ENCODE results near the gene GALNTL6.
"Not testable (repeated sequence)": the region's sequence is repeated elsewhere in the genome, so short reads cannot be mapped to it uniquely, and the experiment has no call there.

The GALNTL6 gene

GRCh38 chr4:172858731-172859230 is 1045.6 kb downstream of the GALNTL6 start:
- Mint-ChIP-seq H3K9me3 (no peaks in the 10 kb centered on the region), H3K36me3 (no peaks in the 10 kb centered on the region), H3K4me1 (no peaks in the 10 kb centered on the region), H3K4me3 (no peak overlapping the region), H3K27me3 (peaks cover 2% of the 10 kb centered on the region), H3K27ac (no peak overlapping the region)

- Mint-ChIP-seq H3K9me3 (no peaks in the 10 kb centered on the region), H3K27me3 (no peaks in the 10 kb centered on the region), H3K36me3 (no peaks in the 10 kb centered on the region), H3K4me3 (no peak overlapping the region), H3K4me1 (no peaks in the 10 kb centered on the region), H3K27ac (no peak overlapping the region)
Observed at GRCh38 chr4:172865103-172865502, 1051.9 kb downstream of the GALNTL6 start.

DNA sequence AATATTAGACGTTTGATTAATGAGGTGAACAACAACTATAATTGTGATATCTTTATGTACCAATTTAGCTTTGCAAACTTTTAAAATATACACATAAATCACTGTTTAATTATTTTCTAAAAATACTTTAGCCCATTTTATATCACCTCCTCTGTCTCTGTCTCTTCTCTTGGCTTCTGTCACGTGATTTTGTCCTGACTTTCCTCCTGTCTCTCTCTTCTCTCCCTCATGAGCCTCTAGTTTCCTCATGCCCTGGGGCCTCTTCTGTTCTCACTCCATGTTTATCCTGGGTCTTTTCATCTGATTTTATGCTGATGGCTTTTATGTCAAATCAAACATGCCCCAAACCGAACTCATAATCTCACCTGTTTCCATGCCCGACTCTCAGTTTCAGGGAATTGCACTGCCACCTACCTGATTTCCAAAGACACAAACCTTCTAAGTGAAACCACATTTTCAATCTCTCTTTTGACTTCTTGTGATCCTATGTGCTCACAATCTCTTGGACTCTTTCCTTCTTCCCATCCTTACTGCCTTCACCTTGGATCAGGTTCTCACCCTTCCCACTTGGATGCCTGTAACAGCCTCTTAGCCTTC is 1052.4 kb downstream of the GALNTL6 start:
- no peaks in the 10 kb centered on the region for H3K36me3 Mint-ChIP-seq
- no peaks in the 10 kb centered on the region for H3K27me3 Mint-ChIP-seq
- no peak overlapping the region for H3K27ac Mint-ChIP-seq
- H3K4me1 Mint-ChIP-seq: no peaks in the 10 kb centered on the region
- no peak overlapping the region for H3K4me3 Mint-ChIP-seq
- H3K9me3 Mint-ChIP-seq: no peaks in the 10 kb centered on the region

DNA sequence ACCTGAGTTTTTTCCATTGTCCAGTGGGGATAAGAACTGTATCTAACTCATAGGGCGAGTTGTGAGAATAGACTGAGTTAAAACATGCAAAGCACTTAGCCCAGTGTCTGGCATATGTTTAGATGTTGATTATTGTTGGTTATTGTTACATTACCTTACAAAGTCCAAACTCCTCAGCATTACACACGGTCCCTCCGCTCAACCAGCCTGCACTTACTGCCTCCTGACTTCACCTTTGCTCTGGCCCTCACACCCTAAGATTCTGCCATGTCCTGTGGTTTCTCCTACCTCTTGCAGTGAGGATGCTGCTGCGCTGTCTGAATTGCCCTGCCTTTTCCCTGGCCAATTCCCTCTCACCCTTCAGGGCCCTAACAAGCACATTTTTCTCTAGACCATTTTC is 1053.2 kb downstream of the GALNTL6 start:
- Mint-ChIP-seq H3K9me3 (no peaks in the 10 kb centered on the region), H3K4me3 (no peak overlapping the region), H3K4me1 (no peaks in the 10 kb centered on the region), H3K36me3 (no peaks in the 10 kb centered on the region), H3K27ac (no peak overlapping the region), H3K27me3 (no peaks in the 10 kb centered on the region)

DNA sequence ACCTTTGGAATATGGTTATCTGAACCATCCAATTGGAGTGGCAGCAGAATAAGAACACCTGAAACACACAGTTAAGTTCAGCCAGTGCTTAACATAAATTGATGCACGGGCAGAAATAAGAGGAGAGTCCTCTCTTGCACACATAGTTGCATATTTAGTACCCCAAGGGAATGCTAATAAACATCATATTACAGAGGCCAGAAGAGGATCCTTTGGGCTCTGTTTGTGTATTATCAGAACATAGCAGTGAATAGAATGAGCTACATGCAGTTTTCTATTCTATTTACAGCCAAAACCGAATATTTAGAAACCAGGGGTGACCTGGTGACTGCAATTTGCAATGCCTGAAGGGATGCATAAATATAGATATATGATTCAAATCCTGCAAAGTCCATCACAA is 1054.6 kb downstream of the GALNTL6 start:
- H3K4me1 Mint-ChIP-seq: no peaks in the 10 kb centered on the region
- H3K36me3 Mint-ChIP-seq: no peaks in the 10 kb centered on the region
- H3K27ac Mint-ChIP-seq: no peak overlapping the region
- H3K9me3 Mint-ChIP-seq: no peaks in the 10 kb centered on the region
- no peak overlapping the region for H3K4me3 Mint-ChIP-seq
- no peaks in the 10 kb centered on the region for H3K27me3 Mint-ChIP-seq

DNA sequence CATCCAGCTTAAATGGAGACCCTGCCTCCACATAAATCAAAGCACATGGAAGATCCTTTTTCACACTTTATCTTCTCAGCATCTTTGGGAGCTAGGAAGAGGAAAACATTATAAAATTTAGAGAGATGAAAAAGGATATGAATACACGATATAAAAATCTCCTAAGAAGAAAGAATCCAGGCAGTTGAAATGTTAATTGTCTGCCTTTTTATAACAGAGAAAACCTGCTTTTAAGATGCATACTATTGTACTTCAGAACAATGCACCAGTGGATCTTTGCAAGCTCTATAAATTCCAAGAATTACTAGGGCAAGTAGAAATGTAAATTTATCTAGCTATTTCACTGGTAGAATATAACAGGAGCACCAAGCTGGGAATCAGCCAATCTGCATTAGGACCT is 1055.1 kb downstream of the GALNTL6 start:
- H3K27me3 Mint-ChIP-seq: no peaks in the 10 kb centered on the region
- H3K4me1 Mint-ChIP-seq: no peaks in the 10 kb centered on the region
- no peaks in the 10 kb centered on the region for H3K9me3 Mint-ChIP-seq
- no peak overlapping the region for H3K27ac Mint-ChIP-seq
- H3K4me3 Mint-ChIP-seq: no peak overlapping the region
- H3K36me3 Mint-ChIP-seq: no peaks in the 10 kb centered on the region

- no peaks in the 10 kb centered on the region for H3K4me1 Mint-ChIP-seq
- no peak overlapping the region for H3K4me3 Mint-ChIP-seq
- H3K9me3 Mint-ChIP-seq: no peaks in the 10 kb centered on the region
- H3K27ac Mint-ChIP-seq: no peak overlapping the region
- H3K36me3 Mint-ChIP-seq: no peaks in the 10 kb centered on the region
- no peaks in the 10 kb centered on the region for H3K27me3 Mint-ChIP-seq
Observed at GRCh38 chr4:172869621-172870268, 1056.5 kb downstream of the GALNTL6 start.

DNA sequence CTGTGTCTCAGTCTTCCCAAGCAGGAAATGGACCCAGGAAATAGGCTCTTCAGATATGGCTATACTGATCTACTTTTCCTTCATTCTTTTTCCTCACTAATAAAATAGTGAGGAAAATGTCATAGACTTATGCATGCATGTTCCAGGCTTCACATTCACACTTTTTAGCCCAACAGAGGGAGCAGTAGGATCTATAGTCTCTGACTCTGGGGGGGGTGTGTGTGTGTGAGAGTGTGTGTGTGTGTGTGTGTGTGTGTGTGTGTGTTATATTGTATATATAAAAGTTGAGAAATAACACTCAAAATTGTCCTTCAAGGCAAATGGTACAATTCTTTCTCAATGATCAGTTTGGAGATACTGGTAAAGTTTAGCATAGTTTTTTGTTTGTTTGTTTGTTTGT is 1058.2 kb downstream of the GALNTL6 start:
- H3K27me3 Mint-ChIP-seq: no peaks in the 10 kb centered on the region
- no peaks in the 10 kb centered on the region for H3K9me3 Mint-ChIP-seq
- H3K4me3 Mint-ChIP-seq: no peak overlapping the region
- H3K27ac Mint-ChIP-seq: no peak overlapping the region
- no peaks in the 10 kb centered on the region for H3K36me3 Mint-ChIP-seq
- no peaks in the 10 kb centered on the region for H3K4me1 Mint-ChIP-seq

GRCh38 chr4:172874944-172875343 is 1061.7 kb downstream of the GALNTL6 start:
- H3K27me3 Mint-ChIP-seq: no peaks in the 10 kb centered on the region

DNA sequence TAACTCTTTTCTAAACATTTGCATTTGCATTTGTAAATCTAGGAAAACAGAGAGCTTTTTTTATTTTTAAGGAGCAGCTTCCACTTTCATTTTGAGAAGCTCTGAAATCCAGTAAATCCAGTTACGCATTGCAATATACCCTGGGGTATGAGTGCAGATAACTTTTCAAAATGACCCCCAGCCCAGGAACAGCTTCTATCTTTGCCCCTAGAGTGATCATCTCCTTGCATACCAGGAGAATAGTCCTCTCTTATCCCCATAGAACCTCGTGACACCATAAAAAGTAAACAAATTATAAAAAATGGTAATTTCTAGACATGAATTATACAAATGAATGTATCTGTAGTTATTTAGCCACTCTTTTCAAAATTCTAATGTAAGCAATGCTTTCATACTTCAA is 1063.2 kb downstream of the GALNTL6 start:
- H3K27ac Mint-ChIP-seq: no peak overlapping the region

More at GRCh38 chr4:172874944-172875343, 1061.7 kb downstream of the GALNTL6 start:
- Mint-ChIP-seq H3K4me1 (no peaks in the 10 kb centered on the region), H3K36me3 (no peaks in the 10 kb centered on the region), H3K9me3 (no peaks in the 10 kb centered on the region), H3K4me3 (no peak overlapping the region), H3K27ac (no peak overlapping the region)

DNA sequence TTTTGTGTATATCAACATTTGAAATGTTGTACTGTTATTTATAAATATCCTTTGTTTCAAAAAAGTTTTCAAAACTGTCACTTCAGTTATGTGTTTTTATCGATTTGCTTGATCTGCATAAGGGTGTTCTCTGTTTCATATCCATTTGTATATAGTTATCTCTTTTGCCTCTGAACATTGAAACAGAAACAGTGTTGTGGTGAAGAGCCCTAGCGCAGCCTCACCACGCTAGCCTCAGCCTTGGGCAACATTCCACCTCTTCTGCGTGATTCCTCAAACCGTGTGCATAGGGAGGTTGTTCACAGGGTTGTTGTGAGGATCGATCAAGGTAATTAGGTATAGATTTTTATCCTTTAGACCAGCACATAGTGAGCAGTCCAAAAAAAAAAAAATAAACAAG is 1068.4 kb downstream of the GALNTL6 start:
- Mint-ChIP-seq H3K4me3 (no peak overlapping the region), H3K4me1 (no peaks in the 10 kb centered on the region), H3K27ac (no peak overlapping the region), H3K36me3 (no peaks in the 10 kb centered on the region), H3K27me3 (no peaks in the 10 kb centered on the region), H3K9me3 (peaks cover 18% of the 10 kb centered on the region)

More for the DNA sequence above, 1063.2 kb downstream of the GALNTL6 start:
- Mint-ChIP-seq H3K9me3 (no peaks in the 10 kb centered on the region), H3K36me3 (no peaks in the 10 kb centered on the region), H3K27me3 (no peaks in the 10 kb centered on the region), H3K4me3 (no peak overlapping the region), H3K4me1 (no peaks in the 10 kb centered on the region)

DNA sequence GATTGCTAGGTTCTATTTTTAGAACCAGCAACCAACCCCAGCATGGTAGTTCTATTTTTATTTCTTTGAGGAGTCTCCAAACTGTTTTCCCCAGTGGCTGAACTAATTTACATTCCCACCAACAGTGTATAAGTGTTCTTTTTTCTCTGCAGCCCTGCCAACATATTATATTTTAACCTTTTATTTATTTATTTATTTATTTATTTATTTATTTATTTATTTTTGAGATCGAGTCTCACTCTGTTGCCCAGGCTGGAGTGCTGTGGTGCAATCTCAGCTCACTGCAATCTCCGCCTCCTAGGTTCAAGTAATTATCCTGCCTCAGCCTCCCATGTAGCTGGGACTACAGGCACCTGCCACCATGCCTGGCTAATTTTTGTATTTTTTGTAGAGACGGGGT is 1074.2 kb downstream of the GALNTL6 start:
- peaks cover 37% of the 10 kb centered on the region for H3K9me3 Mint-ChIP-seq
- H3K27me3 Mint-ChIP-seq, H3K36me3 Mint-ChIP-seq, H3K4me3 Mint-ChIP-seq, H3K4me1 Mint-ChIP-seq, H3K27ac Mint-ChIP-seq: not testable (repeated sequence)

DNA sequence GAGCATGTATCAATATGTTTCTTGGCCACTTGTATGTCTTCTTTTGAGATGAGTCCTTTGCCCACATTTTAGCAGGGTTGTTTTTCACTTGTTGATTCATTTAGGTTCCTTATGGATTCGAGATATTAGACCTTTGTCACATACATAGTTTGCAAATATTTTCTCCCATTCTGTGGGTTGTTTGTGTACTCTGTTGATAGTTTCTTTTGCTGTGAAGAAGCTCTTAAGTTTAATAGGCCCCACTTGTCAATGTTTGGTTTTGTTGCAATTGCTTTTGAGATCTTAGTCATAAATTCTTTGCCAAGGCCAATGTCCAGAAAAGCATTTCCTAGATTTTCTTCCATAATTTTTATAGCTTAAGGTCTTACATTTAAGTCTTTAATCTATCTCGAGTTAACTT is 1074.8 kb downstream of the GALNTL6 start:
- no peaks in the 10 kb centered on the region for H3K27me3 Mint-ChIP-seq
- H3K4me1 Mint-ChIP-seq: no peaks in the 10 kb centered on the region
- H3K27ac Mint-ChIP-seq: no peak overlapping the region
- H3K4me3 Mint-ChIP-seq: no peak overlapping the region
- peaks cover 37% of the 10 kb centered on the region for H3K9me3 Mint-ChIP-seq
- H3K36me3 Mint-ChIP-seq: no peaks in the 10 kb centered on the region

DNA sequence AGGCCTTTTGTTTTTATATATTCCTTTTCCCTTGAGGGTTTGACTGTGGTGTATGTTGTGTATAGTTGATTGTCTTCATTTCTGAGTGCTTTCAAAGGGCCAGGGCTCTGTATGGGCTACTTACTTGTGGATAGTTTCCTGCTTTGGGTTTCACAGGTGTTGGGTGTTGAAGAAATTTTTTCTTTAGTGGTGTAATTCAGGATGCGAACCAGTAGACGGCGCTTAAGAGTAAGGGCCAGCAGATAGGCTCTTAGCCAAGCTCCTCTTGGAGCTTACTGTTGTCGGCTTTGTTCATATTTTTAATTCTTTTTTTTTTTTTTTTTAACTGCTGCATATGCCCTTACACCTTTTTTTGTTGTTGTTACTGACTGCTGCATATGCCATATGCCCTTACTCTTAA is 1079.1 kb downstream of the GALNTL6 start:
- no peak overlapping the region for H3K4me3 Mint-ChIP-seq
- H3K4me1 Mint-ChIP-seq: no peaks in the 10 kb centered on the region
- H3K27me3 Mint-ChIP-seq: peaks cover 4% of the 10 kb centered on the region
- peaks cover 31% of the 10 kb centered on the region for H3K9me3 Mint-ChIP-seq
- no peak overlapping the region for H3K27ac Mint-ChIP-seq
- peaks cover 4% of the 10 kb centered on the region for H3K36me3 Mint-ChIP-seq

DNA sequence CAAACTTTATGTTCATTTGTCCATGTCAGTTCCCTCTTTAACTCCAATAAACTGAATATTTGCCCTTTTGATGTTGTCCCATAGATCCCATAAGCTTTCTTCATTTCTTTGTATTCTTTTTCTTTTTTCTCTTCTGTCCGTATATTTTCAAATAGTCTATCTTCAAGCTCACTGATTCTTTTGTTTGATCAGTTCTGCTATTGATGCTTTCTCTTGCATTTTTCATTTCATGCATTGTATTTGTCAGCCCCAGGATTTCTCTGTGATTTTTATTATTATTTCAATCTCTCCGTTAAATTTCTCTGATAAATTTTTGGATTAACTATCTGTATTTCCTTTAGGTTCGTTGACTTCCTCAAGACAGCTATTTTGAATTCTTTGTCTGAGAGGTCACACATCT is 1082.5 kb downstream of the GALNTL6 start:
- H3K9me3 Mint-ChIP-seq: peaks cover 20% of the 10 kb centered on the region
- no peak overlapping the region for H3K27ac Mint-ChIP-seq
- H3K36me3 Mint-ChIP-seq: peaks cover 4% of the 10 kb centered on the region
- H3K4me3 Mint-ChIP-seq: no peak overlapping the region
- H3K27me3 Mint-ChIP-seq: peaks cover 8% of the 10 kb centered on the region
- no peaks in the 10 kb centered on the region for H3K4me1 Mint-ChIP-seq

DNA sequence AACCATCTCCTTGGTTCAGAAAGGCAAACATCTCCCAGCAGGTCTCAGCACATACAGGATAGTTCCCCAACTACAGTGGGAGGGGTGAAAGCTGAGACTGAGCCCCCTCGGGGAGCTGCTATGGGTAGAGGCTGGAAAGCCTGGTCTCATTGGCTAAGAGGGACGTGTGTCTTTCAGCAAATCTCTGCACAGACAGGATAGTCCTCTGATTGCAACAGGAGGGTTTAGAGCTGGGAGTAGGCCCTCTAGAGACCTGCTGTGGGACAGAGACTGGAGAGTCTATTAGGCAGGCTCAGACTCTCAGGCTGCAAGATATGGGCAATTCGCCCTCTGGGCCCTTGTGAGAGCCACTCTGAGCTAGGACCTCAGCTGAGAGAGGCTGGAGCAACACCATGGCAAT is 1083.8 kb downstream of the GALNTL6 start:
- no peak overlapping the region for H3K4me3 Mint-ChIP-seq
- H3K4me1 Mint-ChIP-seq: no peaks in the 10 kb centered on the region
- peaks cover 16% of the 10 kb centered on the region for H3K9me3 Mint-ChIP-seq
- H3K27me3 Mint-ChIP-seq: peaks cover 8% of the 10 kb centered on the region
- H3K36me3 Mint-ChIP-seq: peaks cover 4% of the 10 kb centered on the region
- H3K27ac Mint-ChIP-seq: no peak overlapping the region

GRCh38 chr4:172898715-172899114 is 1085.5 kb downstream of the GALNTL6 start:
- peaks cover 4% of the 10 kb centered on the region for H3K36me3 Mint-ChIP-seq
- no peaks in the 10 kb centered on the region for H3K4me1 Mint-ChIP-seq
- H3K9me3 Mint-ChIP-seq: peaks cover 16% of the 10 kb centered on the region
- no peak overlapping the region for H3K27ac Mint-ChIP-seq
- no peak overlapping the region for H3K4me3 Mint-ChIP-seq
- H3K27me3 Mint-ChIP-seq: peaks cover 8% of the 10 kb centered on the region

Measured in activated naive CD4-positive, alpha-beta T cell treated with anti-CD3 and anti-CD28 coated beads, Interleukin-2, amount 50 U/mL, for 24 hours (primary cell).